Breast epithelium (tissue), 3 donors: ENCODE measurements around the gene KRTAP20-3.

Experiments
- CTCF ChIP-seq, 3 donors: fragments of 450-650 bp; IDR thresholded peaks; one replicate each; pipeline ENCODE4 v1.5.1; 2016 to 2017; ENCODE audit warnings: antibody characterized with exemption in 3 of 3, mild to moderate bottlenecking in 3 of 3, moderate library complexity in 3 of 3
- POLR2A ChIP-seq: fragments of 450-650 bp; IDR thresholded peaks from one replicate; pipeline ENCODE4 v1.6.1; 2016; ENCODE audit warnings: antibody characterized with exemption, mild to moderate bottlenecking, moderate library complexity
- POLR2AphosphoS5 ChIP-seq, 3 donors: sonication (generic); formaldehyde crosslinking; IDR thresholded peaks; one replicate each; pipeline ENCODE4 v1.6.1; 2017; ENCODE audit warnings: antibody characterized with exemption in 3 of 3

GRCh38 chr21:30676737-30677136, 34.1 kb downstream of the KRTAP20-3 start:
- TF ChIP-seq CTCF (IDR thresholded peaks at IDR 0.05) (no peak), POLR2A (no peak), POLR2AphosphoS5 (IDR thresholded peaks at IDR 0.05) (no peak)
